Stimulated activated CD4-positive, alpha-beta T cell treated with anti-CD3 and anti-CD28 coated beads, TNF-alpha, amount 100 ng/mL, for 48 hours (primary cell): Measurements from ENCODE around the gene PCNX4.

ENCODE experiments used
- DNase-seq, 3 donors: peaks; one replicate each; pipeline ENCODE4 v3.0.0-alpha.2; 2020; ENCODE audit warnings: low read depth in 3 of 3

PCNX4 gene

GRCh38 chr14:60102389-60102788 lies 10.7 kb downstream of the PCNX4 start:
- DNase-seq, result no peak

DNA sequence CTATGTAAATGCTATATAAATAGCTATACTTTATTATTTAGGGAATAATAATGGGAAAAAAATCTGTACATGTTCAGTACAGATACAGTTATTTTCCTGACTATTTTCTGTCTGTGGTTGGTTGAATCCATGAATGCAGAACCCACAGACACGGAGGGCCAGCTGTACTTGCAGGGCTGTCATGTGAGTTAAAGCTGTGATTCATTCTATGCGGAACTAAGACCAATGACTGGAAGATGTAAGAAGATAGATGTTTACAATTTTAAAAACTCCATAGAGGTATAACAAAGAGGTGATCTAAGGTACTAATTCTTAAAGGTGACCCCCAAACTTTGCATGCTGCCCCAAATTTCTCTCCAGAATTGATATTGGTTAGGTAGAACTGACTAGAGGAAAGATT lies 14.6 kb downstream of the PCNX4 start:
- no peak for DNase-seq

DNA sequence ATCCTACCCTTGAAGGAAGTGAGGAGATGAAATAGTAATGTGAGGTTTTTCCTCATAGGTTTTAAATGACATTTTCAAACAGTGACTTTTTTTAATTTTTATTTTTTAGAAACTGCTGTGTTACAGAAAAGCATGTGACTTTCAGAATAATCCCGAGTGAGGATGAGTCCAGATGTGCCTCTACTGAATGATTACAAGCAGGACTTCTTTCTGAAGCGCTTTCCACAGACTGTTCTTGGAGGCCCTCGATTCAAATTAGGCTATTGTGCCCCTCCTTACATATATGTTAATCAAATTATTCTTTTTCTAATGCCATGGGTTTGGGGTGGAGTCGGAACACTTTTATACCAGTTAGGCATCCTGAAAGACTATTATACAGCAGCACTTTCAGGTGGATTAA lies 15.8 kb downstream of the PCNX4 start:
- DNase-seq, result no peak

GRCh38 chr14:60111732-60112131 lies 20.0 kb downstream of the PCNX4 start:
- DNase-seq, result no peak

- no peak for DNase-seq
Observed at GRCh38 chr14:60114881-60115280, 23.2 kb downstream of the PCNX4 start.

GRCh38 chr14:60116181-60116580 lies 24.5 kb downstream of the PCNX4 start:
- DNase-seq, result no peak

GRCh38 chr14:60125918-60126317 lies 34.2 kb downstream of the PCNX4 start:
- DNase-seq, result no peak

GRCh38 chr14:60133487-60133886 lies 41.8 kb downstream of the PCNX4 start:
- no peak for DNase-seq

- DNase-seq, result no peak
Observed at GRCh38 chr14:60134702-60135101, 43.0 kb downstream of the PCNX4 start.

DNA sequence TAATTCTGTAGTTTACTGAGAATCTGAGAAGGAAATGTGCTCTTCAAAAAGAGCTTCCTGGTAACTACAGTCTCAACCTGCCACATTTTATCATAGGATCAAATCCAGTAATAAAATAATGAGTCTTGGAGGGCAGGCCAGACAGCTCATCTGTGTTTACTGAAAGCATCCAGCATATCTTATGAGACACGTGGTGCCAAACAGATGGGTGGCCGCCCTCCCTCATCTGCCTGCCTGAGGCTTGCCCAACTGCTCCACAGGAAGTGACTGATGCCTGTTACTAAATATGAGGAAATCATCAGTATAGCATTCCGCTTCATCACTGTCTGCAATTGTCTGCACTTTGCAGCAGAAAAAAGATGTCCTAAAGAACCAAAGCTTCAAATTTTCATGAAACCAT lies 60.0 kb downstream of the PCNX4 start:
- DNase-seq, result peak; percentile 26 to 48 (median 32)

DNA sequence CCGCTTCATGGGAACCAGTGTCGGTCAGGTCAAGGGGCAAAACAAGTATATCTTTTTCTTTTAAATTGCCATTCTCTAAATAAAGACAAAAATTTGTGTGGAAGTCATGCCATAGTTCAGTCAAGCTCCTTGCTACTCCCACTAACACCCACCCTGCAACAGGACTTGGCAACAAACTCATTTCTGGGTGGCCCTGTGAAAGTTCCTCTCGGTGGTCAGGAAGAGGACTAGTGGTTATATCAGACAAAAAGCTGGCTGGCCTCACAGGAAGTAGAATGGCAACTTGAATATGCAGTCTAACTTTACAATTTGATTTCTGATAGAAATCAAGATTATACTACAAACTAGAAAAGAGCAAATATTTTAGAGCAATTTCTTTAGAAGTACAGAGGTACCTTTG lies 62.3 kb downstream of the PCNX4 start:
- DNase-seq, result no peak

- no peak for DNase-seq
Observed at GRCh38 chr14:60154671-60155070, 62.9 kb downstream of the PCNX4 start.

- no peak for DNase-seq
Observed at GRCh38 chr14:60160422-60160821, 68.7 kb downstream of the PCNX4 start.

DNA sequence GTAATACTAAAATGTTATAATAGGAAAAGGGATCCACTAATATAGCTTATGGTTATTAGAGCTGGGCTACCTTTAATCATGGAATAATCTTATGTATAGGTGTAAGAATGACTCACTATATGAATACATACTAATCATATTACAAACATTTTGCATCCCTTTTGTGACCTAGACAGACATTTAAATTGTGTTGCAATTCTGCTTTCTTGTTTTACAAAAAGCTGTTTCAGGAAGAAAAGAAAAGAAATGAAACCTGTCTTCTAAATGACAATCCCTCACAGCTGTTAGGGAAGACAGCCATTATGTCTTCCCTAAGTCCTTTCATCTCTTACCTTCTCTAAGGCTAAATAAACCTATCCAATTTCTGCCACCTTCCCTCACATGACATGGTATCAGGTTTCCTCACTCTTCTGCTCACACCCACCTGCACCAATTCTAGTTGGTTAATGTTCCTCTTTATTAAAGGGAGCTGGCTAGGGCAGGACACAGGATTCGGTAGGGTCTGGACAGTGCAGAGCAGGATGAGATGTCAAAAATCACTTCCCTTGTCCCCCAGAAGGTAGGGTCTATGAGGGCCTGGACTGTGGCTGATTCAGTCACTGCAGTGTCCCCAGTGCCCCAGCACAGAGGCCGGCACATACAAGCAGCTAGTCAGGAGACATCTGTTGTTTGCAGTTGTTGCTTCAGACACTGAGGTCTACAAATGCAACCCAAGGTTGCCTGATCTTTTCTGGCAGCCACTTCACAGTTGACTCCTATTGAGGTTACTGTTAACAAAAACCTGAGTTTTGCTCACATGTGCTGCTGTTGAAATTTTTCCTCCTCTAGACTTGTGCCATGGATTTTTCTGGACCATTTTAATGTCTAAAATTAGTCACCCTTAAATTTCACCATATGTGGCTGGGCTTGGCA lies 69.7 kb downstream of the PCNX4 start:
- no peak for DNase-seq

DNA sequence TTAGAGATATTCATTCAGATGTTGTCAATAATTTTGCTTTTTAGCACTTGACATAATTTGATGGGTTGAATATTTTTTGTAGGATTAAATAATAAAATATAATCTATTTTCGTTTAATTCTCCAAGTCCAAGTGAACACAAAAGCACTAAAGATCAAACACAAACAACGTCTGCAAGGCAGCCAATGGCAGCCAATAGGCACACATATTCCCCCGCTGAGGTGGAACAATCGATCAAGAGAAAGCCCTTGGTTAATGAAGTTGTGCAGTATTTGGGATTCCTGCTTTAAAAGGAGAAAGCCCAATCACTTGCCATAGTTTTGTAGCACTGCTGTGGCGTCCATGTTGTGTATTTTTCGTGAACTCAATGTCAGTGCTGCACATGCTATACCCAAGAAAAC lies 72.0 kb downstream of the PCNX4 start:
- DNase-seq, result no peak

GRCh38 chr14:60164404-60164711 lies 72.6 kb downstream of the PCNX4 start:
- DNase-seq, result no peak

- DNase-seq, result peak; percentile 36 to 56 (median 38)
Observed at GRCh38 chr14:60164712-60165546, 73.2 kb downstream of the PCNX4 start, which contains the start of gene DHRS7. Gene DHRS7, minus strand, starts transcription at chr14:60165398. Its CDS starts 89 bp downstream, at chr14:60165309.

GRCh38 chr14:60165547-60165876 lies 73.8 kb downstream of the PCNX4 start:
- DNase-seq, result no peak

GRCh38 chr14:60166142-60166541 lies 74.4 kb downstream of the PCNX4 start:
- DNase-seq, result no peak

GRCh38 chr14:60169722-60170121 lies 78.0 kb downstream of the PCNX4 start:
- DNase-seq, result no peak

DNA sequence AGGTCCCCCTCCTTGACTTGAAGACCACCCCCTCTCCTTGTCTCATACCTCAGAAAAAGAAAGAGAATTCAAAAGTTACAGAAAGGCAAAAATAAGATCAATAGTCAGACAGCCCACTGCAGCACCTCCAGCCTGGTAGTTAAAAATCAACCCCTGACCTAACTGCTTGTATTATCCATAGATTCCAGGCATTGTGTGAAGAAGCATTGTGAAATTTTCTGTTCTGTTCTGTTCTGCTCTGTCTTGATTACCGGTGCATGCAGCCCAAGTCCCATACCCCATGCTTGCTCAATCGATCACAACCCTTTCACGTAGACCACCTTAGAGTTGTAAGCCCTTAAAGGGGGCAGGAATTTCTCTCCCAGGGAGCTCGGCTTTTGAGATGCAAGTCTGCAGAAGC lies 79.2 kb downstream of the PCNX4 start:
- no peak for DNase-seq

DNA sequence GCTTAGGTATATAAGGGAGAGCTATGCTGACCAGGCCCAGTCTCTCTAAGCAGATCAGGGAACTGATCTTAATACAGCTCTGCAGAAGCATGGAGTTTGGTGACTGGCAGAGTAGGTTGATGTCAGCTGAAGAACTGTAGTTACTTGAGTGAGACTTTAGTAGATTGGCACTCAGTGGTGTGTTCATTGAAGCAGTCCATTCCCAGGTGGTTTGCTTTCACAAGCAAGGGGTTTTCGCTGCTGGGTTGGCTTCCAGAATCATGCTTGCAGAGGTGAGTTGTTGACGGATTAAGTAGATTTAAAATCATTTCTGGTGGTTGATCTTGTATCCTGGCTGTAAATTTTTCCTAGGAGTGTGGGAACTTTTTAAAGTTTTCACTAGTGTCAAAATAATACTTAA lies 80.0 kb downstream of the PCNX4 start:
- no peak for DNase-seq
